ENCODE data around the gene CLPTM1.

- TF ChIP-seq CTCF (IDR thresholded peaks at IDR 0.05) (no peak), POLR2AphosphoS5 (IDR thresholded peaks at IDR 0.05) (no peak)
Observed at GRCh38 chr19:45019187-45019586, 64.0 kb downstream of the CLPTM1 start.
